ENCODE data around the gene RGS21. TPM values are rescaled to one million over a fixed set of nuclear protein-coding genes. Genes with fewer than 3 reads are reported as not detected.

RGS21 gene
- polyA plus RNA-seq, 5 donors: not detected

GRCh38 chr1:192378878-192379277 lies 62.1 kb downstream of the RGS21 start:
- DNase-seq: no peak

GRCh38 chr1:192379554-192379953 lies 62.8 kb downstream of the RGS21 start:
- DNase-seq: no peak

- DNase-seq: no peak
Measured at GRCh38 chr1:192382758-192383157, 66.0 kb downstream of the RGS21 start.

- no peak for DNase-seq
Measured at GRCh38 chr1:192386051-192386650, 69.4 kb downstream of the RGS21 start.

GRCh38 chr1:192395211-192395610 lies 78.4 kb downstream of the RGS21 start:
- no peak for DNase-seq

GRCh38 chr1:192395895-192396294 lies 79.1 kb downstream of the RGS21 start:
- DNase-seq: no peak

GRCh38 chr1:192399161-192399560 lies 82.4 kb downstream of the RGS21 start:
- no peak for DNase-seq

- DNase-seq: no peak
Measured at GRCh38 chr1:192401825-192402224, 85.0 kb downstream of the RGS21 start.

- DNase-seq: no peak
Measured at GRCh38 chr1:192402571-192402970, 85.8 kb downstream of the RGS21 start.

GRCh38 chr1:192407206-192407605 lies 90.4 kb downstream of the RGS21 start:
- DNase-seq: peak in 1 of 2 donors; percentile 8

Other genes with a start within 250 kb of the RGS21 start
- gene RGS18, start 158.5 kb upstream of the RGS21 start, polyA plus RNA-seq (ENCODE audit: insufficient read depth in 1 of 5, insufficient read length in 5 of 5, low replicate concordance in 1 of 5): 1 to 10 TPM; 3.2 to 6.0 (median 4.9) TPM